OCI-LY1 (cell line): ENCODE data around the gene PAX5.

Experiments
- CTCF ChIP-seq: fragments of 200-600 bp; sonication (generic), shearing (Covaris generic); IDR thresholded peaks from 2 replicates; pipeline ENCODE4 v1.5.1; 2017; ENCODE audit warnings: mild to moderate bottlenecking, antibody characterized with exemption, low read length, moderate library complexity, mixed read lengths
- EZH2 ChIP-seq: fragments of 200-600 bp; sonication (generic), shearing (Covaris generic); IDR thresholded peaks from 2 replicates; pipeline ENCODE4 v1.8.0; 2017; ENCODE audit warnings: borderline replicate concordance, mixed run types, mild to moderate bottlenecking, antibody characterized with exemption, low read length, moderate library complexity, mixed read lengths

- TF ChIP-seq CTCF, result no peak
- TF ChIP-seq EZH2, result no peak
These were observed 166.2 kb downstream of the PAX5 start for GRCh38 chr9:36867672-36868471.
